ENCODE data around the gene CYS1.

GRCh38 chr2:10125842-10126631 lies 45.8 kb upstream of the CYS1 start:
- TF ChIP-seq ELF1 (IDR thresholded peaks at IDR 0.05; ENCODE audit: borderline replicate concordance, low read depth) = no peak
- no peak for TF ChIP-seq POLR2A (IDR thresholded peaks at IDR 0.05; ENCODE audit: borderline replicate concordance, extremely low read depth, insufficient read depth, insufficient read length)
- TF ChIP-seq EZH2 (IDR thresholded peaks at IDR 0.05) = no peak
- no peak for TF ChIP-seq REST (IDR thresholded peaks at IDR 0.05; ENCODE audit: low read depth)
- no peak for TF ChIP-seq CTCF (IDR thresholded peaks at IDR 0.05 in 2 of 3, conservative IDR thresholded peaks at IDR 0.05 in 1 of 3; ENCODE audit: borderline replicate concordance in 1 of 3, insufficient read depth in 1 of 3, low read depth in 2 of 3, low read length in 2 of 3)
